Loucy (cell line): Measurements from ENCODE around the gene GRB2.

Experiments
- H2AFZ ChIP-seq: fragments of 200-600 bp; sonication (generic); 2 replicates; pipeline ENCODE4 v1.6.0; 2016; ENCODE audit warnings: antibody characterized with exemption, mild to moderate bottlenecking, low read length, moderate library complexity
- H3F3A ChIP-seq: fragments of 200-600 bp; 2 replicates; pipeline ENCODE4 v1.6.0; 2016; ENCODE audit warnings: antibody characterized with exemption, low read depth, mild to moderate bottlenecking
- H3K27me3 ChIP-seq: fragments of 200-600 bp; sonication (generic); 2 replicates; pipeline ENCODE4 v1.6.1; 2014; ENCODE audit warnings: low read length, mild to moderate bottlenecking; ENCODE audit not compliant: insufficient read depth, poor library complexity, severe bottlenecking
- H3K36me3 ChIP-seq: fragments of 200-600 bp; sonication (generic); 2 replicates; pipeline ENCODE4 v1.6.1; 2016; ENCODE audit warnings: low read length; ENCODE audit not compliant: insufficient read depth
- H3K4me1 ChIP-seq: fragments of 200-600 bp; sonication (generic); 2 replicates; pipeline ENCODE4 v1.5.1; 2014; ENCODE audit warnings: low read length, mild to moderate bottlenecking; ENCODE audit not compliant: insufficient read depth, poor library complexity, severe bottlenecking
- H3K4me2 ChIP-seq: fragments of 200-600 bp; sonication (generic); 2 replicates; pipeline ENCODE4 v1.6.0; 2014; ENCODE audit warnings: antibody characterized with exemption, low read length, low read depth, mild to moderate bottlenecking; ENCODE audit not compliant: poor library complexity, severe bottlenecking
- H3K4me3 ChIP-seq: fragments of 200-600 bp; sonication (generic); 2 replicates; pipeline ENCODE4 v1.5.1; 2014; ENCODE audit warnings: low read length, mild to moderate bottlenecking, mixed read lengths; ENCODE audit not compliant: poor library complexity, severe bottlenecking
- H3K79me2 ChIP-seq: fragments of 200-600 bp; sonication (generic); 2 replicates; pipeline ENCODE4 v1.6.1; 2014; ENCODE audit warnings: low read length; ENCODE audit not compliant: insufficient read depth
- H3K9ac ChIP-seq: fragments of 200-600 bp; sonication (generic); 2 replicates; pipeline ENCODE4 v1.6.0; 2014; ENCODE audit warnings: mild to moderate bottlenecking, low read depth, low read length, moderate library complexity; ENCODE audit not compliant: poor library complexity, severe bottlenecking
- H3K9me2 ChIP-seq: fragments of 200-600 bp; sonication (generic); replicated peaks from 2 replicates; pipeline ENCODE4 v1.6.1; 2016; ENCODE audit warnings: low read depth, low read length, mixed read lengths
- H3K9me3 ChIP-seq: fragments of 200-600 bp; sonication (generic); 2 replicates; pipeline ENCODE4 v1.6.1; 2014; ENCODE audit warnings: mild to moderate bottlenecking, antibody characterized with exemption, low read length, low read depth; ENCODE audit not compliant: insufficient read depth
- H4K20me1 ChIP-seq: fragments of 200-600 bp; sonication (generic); 2 replicates; pipeline ENCODE4 v1.6.0; 2014; ENCODE audit warnings: antibody characterized with exemption, low read length, mild to moderate bottlenecking; ENCODE audit not compliant: insufficient read depth, poor library complexity, severe bottlenecking
- CTCF ChIP-seq: fragments of 200-600 bp; sonication (generic); conservative IDR thresholded peaks from 2 replicates; pipeline ENCODE4 v1.5.1; 2014; ENCODE audit warnings: mild to moderate bottlenecking, antibody characterized with exemption, low read length
- EZH2phosphoT487 ChIP-seq: fragments of 200-600 bp; IDR thresholded peaks from 2 replicates; pipeline ENCODE4 v1.6.1; 2018; ENCODE audit warnings: antibody characterized with exemption, mild to moderate bottlenecking, moderate library complexity, borderline replicate concordance

The GRB2 gene

GRCh38 chr17:75338335-75338734 lies 67.1 kb downstream of the GRB2 start:
- Histone ChIP-seq H3K4me3 (peak overlapping the region; percentile 61), H3K9ac (peak overlapping the region; percentile 74), H2AFZ (no peak overlapping the region), H3K36me3 (no peaks in the 10 kb centered on the region), H3K9me2 (no peaks in the 10 kb centered on the region), H3K4me2 (peak overlapping the region; percentile 78), H4K20me1 (no peaks in the 10 kb centered on the region), H3K9me3 (no peaks in the 10 kb centered on the region), H3F3A (peaks cover 31% of the 10 kb centered on the region), H3K4me1 (peaks cover 81% of the 10 kb centered on the region), H3K27me3 (no peaks in the 10 kb centered on the region), H3K79me2 (peaks cover 74% of the 10 kb centered on the region)
- TF ChIP-seq CTCF (no peak), EZH2phosphoT487 (no peak)

- Histone ChIP-seq H3K4me3 (no peak overlapping the region), H3F3A (peaks cover 27% of the 10 kb centered on the region), H3K4me2 (peak overlapping the region; percentile 59), H3K79me2 (peaks cover 74% of the 10 kb centered on the region), H3K9ac (peak overlapping the region; percentile 58), H3K4me1 (peaks cover 58% of the 10 kb centered on the region), H2AFZ (no peak overlapping the region), H3K27me3 (no peaks in the 10 kb centered on the region), H3K9me3 (no peaks in the 10 kb centered on the region), H4K20me1 (no peaks in the 10 kb centered on the region), H3K9me2 (no peaks in the 10 kb centered on the region), H3K36me3 (peaks cover 19% of the 10 kb centered on the region; the same call in 1 of the 2 replicates)
- TF ChIP-seq CTCF (no peak), EZH2phosphoT487 (no peak)
These were observed 70.2 kb downstream of the GRB2 start for GRCh38 chr17:75335315-75335714.

GRCh38 chr17:75334723-75335122 lies 70.8 kb downstream of the GRB2 start:
- Histone ChIP-seq H3K9me2 (no peaks in the 10 kb centered on the region), H3K4me1 (peaks cover 52% of the 10 kb centered on the region), H3F3A (peaks cover 21% of the 10 kb centered on the region), H3K4me2 (peak overlapping the region; percentile 59), H3K79me2 (peaks cover 75% of the 10 kb centered on the region), H3K9me3 (no peaks in the 10 kb centered on the region), H3K27me3 (no peaks in the 10 kb centered on the region), H3K36me3 (peaks cover 21% of the 10 kb centered on the region; the same call in 1 of the 2 replicates), H4K20me1 (no peaks in the 10 kb centered on the region), H2AFZ (no peak overlapping the region), H3K4me3 (no peak overlapping the region), H3K9ac (peak overlapping the region; percentile 58)
- TF ChIP-seq EZH2phosphoT487, result no peak
- TF ChIP-seq CTCF, result no peak
